Suprapubic skin (tissue), 4 donors: ENCODE data around the gene NPAS3.

Source experiments
- CTCF ChIP-seq, 2 donors: fragments of 200-600 bp in 1 of 2; fragments of 450-650 bp in 1 of 2; sonication (generic) in 1 of 2; IDR thresholded peaks; one replicate each; pipeline ENCODE4 v1.5.1; 2016 to 2019; ENCODE audit warnings: antibody characterized with exemption in 2 of 2, mild to moderate bottlenecking in 1 of 2, moderate library complexity in 1 of 2
- EP300 ChIP-seq: sonication (generic); formaldehyde crosslinking; IDR thresholded peaks from one replicate; pipeline ENCODE4 v1.6.1; 2017; ENCODE audit warnings: antibody characterized with exemption
- POLR2A ChIP-seq, 2 donors: fragments of 450-650 bp; IDR thresholded peaks; one replicate each; pipeline ENCODE4 v1.6.1; 2017; ENCODE audit warnings: antibody characterized with exemption in 2 of 2, mild to moderate bottlenecking in 2 of 2, moderate library complexity in 2 of 2
- POLR2AphosphoS5 ChIP-seq, 3 donors: sonication (generic); formaldehyde crosslinking; IDR thresholded peaks; one replicate each; pipeline ENCODE4 v1.6.1; 2017; ENCODE audit warnings: antibody characterized with exemption in 3 of 3

GRCh38 chr14:33375786-33376185, 437.1 kb downstream of the NPAS3 start:
- no peak for TF ChIP-seq CTCF (IDR thresholded peaks at IDR 0.05)
- no peak for TF ChIP-seq POLR2A (IDR thresholded peaks at IDR 0.05)
- TF ChIP-seq EP300, result no peak
- no peak for TF ChIP-seq POLR2AphosphoS5 (IDR thresholded peaks at IDR 0.05)
